ENCODE measurements around the gene CGRRF1.
A peak's percentile ranks its signal among the peaks of the same experiment; 100 is the strongest.

Gene CGRRF1

GRCh38 chr14:54490445-54491175, 19.1 kb upstream of the CGRRF1 start:
- no peak for DNase-seq

GRCh38 chr14:54493293-54493692, 16.4 kb upstream of the CGRRF1 start:
- DNase-seq = no peak

GRCh38 chr14:54497224-54497623, 12.5 kb upstream of the CGRRF1 start:
- no peak for DNase-seq

GRCh38 chr14:54498095-54498531, 11.6 kb upstream of the CGRRF1 start:
- DNase-seq = no peak

- DNase-seq = no peak
Observed at GRCh38 chr14:54498579-54498978, 11.1 kb upstream of the CGRRF1 start.

GRCh38 chr14:54500744-54501143, 9.0 kb upstream of the CGRRF1 start:
- DNase-seq = no peak

GRCh38 chr14:54501480-54501879, 8.2 kb upstream of the CGRRF1 start:
- DNase-seq = no peak

GRCh38 chr14:54502602-54503001, 7.1 kb upstream of the CGRRF1 start:
- DNase-seq = peak; percentile 11

- DNase-seq = peak; percentile 53
Observed at GRCh38 chr14:54503486-54503885, 6.2 kb upstream of the CGRRF1 start.

- DNase-seq = no peak
Observed at GRCh38 chr14:54512393-54512792, 2.7 kb downstream of the CGRRF1 start.

- DNase-seq = no peak
Observed at GRCh38 chr14:54515670-54516069, 6.0 kb downstream of the CGRRF1 start.

- no peak for DNase-seq
Observed at GRCh38 chr14:54516709-54517108, 7.0 kb downstream of the CGRRF1 start.

- no peak for DNase-seq
Observed at GRCh38 chr14:54524410-54524809, 14.7 kb downstream of the CGRRF1 start.

- DNase-seq = no peak
Observed at GRCh38 chr14:54528973-54529372, 19.3 kb downstream of the CGRRF1 start.

- DNase-seq = peak; percentile 57
Observed at GRCh38 chr14:54529811-54530210, 20.1 kb downstream of the CGRRF1 start.

- DNase-seq = no peak
Observed at GRCh38 chr14:54532111-54533012, 22.7 kb downstream of the CGRRF1 start.

- no peak for DNase-seq
Observed at GRCh38 chr14:54533100-54533499, 23.4 kb downstream of the CGRRF1 start.

GRCh38 chr14:54535126-54535525, 25.4 kb downstream of the CGRRF1 start:
- peak; percentile 25 for DNase-seq

GRCh38 chr14:54535646-54536045, 25.9 kb downstream of the CGRRF1 start:
- DNase-seq = no peak

GRCh38 chr14:54537651-54538050, 27.9 kb downstream of the CGRRF1 start:
- no peak for DNase-seq

GRCh38 chr14:54538055-54538454, 28.3 kb downstream of the CGRRF1 start:
- no peak for DNase-seq

GRCh38 chr14:54547583-54547982, 37.9 kb downstream of the CGRRF1 start:
- DNase-seq = no peak

GRCh38 chr14:54548491-54548890, 38.8 kb downstream of the CGRRF1 start:
- DNase-seq = no peak

- DNase-seq = peak; percentile 18
Observed at GRCh38 chr14:54549862-54550261, 40.2 kb downstream of the CGRRF1 start.
